ENCODE results near the gene ZSWIM7.
"Not testable (repeated sequence)": the region's sequence is repeated elsewhere in the genome, so short reads cannot be mapped to it uniquely, and the experiment has no call there.

Gene ZSWIM7

GRCh38 chr17:15998031-15998562, 1.4 kb downstream of the ZSWIM7 start:
- no peak for DNase-seq

GRCh38 chr17:15996322-15996721, 3.2 kb downstream of the ZSWIM7 start:
- DNase-seq: no peak

- DNase-seq: peak; percentile 74
These were observed 17.6 kb downstream of the ZSWIM7 start for GRCh38 chr17:15981646-15982580.

DNA sequence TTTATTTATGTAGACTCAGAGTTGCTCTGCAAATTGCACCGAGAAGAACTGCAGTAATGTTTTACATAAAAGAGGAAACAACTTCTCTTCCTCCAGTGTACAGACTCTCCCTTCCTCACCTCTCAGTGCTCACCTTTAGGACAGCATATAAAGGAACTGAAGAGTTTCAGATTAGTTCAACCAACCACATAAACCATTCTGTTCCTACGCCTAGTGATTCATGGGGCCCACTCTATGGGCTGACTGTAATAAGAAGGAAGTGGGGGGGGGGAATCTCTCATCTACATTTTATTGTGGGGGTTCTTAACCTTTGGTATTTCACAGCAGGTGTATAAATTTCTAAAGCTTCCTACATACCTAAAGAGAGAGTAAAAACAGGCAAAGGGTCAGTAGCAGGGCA, 18.3 kb downstream of the ZSWIM7 start:
- DNase-seq: peak; percentile 60

GRCh38 chr17:15979013-15979412, 20.5 kb downstream of the ZSWIM7 start:
- not testable (repeated sequence) for DNase-seq

- no peak for DNase-seq
These were observed 20.9 kb downstream of the ZSWIM7 start for GRCh38 chr17:15978606-15979005.

DNA sequence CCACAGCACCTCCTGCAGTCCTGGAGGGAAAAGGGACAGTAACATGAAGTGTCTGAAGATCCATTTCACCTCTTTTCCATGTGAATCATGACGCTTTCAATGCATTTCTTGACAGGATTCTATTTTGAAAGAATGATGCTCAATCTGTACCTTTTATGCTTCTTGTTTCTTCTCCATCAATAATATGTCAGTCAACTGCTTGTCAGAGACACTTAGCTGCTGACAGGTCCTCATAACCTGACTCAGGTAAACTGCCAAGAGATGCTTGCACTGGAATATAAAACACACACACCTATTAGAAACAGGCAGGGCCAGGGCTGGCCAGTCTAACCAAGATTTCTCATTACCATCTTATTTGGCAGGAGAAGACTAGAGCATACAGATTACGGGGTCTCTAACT, 21.6 kb downstream of the ZSWIM7 start:
- DNase-seq: no peak

GRCh38 chr17:15973834-15974233, 25.7 kb downstream of the ZSWIM7 start:
- DNase-seq: no peak

GRCh38 chr17:15973016-15973415, 26.5 kb downstream of the ZSWIM7 start:
- DNase-seq: no peak

- no peak for DNase-seq
These were observed 27.0 kb downstream of the ZSWIM7 start for GRCh38 chr17:15972497-15972951.

DNA sequence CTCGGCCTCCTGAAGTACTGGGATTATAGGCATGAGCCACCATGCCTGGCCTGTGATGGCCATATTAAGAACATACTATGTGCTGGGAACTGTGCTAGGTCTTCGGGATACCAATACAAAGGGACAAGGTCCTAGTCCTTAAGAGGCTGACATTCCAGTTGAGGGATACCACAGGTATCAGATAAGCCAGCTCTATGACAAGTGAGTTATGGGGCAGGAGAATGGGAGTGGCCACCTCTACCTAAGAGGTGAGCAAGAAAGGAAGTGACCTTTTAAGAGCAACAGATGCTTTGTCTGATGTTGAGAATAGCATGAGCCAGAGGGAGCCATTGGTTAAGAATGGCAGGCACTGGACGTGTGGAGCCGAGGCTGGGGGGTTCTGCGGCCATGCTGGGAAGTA, 27.6 kb downstream of the ZSWIM7 start:
- no peak for DNase-seq

DNA sequence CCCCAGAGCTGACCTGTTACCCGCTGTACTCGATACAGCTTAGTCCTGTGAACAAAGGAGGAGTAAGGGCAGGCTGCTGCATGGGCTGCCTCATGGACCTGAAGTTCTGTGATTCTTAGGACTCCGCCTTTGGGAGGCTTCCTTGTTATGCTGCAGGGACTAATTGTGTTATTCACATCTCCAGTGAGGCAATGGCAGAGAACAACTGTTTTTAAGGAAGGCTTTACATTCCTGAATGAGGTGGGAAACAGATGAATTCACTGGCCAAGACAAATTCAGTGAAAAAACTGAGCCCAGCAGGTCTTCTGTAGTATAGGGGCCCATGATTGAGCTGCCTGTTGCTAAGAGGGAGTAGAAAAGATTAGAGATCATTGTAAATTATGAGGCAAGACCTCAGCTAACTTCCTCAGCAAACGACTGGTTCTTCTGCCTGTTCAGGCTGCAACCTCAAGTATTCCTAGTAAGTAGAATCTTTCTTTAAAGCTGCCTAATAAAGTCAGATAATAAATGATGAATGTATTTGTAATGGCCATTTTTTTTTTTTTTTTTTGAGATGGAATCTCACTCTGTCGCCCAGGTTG, 28.3 kb downstream of the ZSWIM7 start:
- DNase-seq: peak; percentile 69

GRCh38 chr17:15970500-15970899, 29.0 kb downstream of the ZSWIM7 start:
- no peak for DNase-seq

- DNase-seq: no peak
These were observed 30.0 kb downstream of the ZSWIM7 start for GRCh38 chr17:15969463-15969862.

DNA sequence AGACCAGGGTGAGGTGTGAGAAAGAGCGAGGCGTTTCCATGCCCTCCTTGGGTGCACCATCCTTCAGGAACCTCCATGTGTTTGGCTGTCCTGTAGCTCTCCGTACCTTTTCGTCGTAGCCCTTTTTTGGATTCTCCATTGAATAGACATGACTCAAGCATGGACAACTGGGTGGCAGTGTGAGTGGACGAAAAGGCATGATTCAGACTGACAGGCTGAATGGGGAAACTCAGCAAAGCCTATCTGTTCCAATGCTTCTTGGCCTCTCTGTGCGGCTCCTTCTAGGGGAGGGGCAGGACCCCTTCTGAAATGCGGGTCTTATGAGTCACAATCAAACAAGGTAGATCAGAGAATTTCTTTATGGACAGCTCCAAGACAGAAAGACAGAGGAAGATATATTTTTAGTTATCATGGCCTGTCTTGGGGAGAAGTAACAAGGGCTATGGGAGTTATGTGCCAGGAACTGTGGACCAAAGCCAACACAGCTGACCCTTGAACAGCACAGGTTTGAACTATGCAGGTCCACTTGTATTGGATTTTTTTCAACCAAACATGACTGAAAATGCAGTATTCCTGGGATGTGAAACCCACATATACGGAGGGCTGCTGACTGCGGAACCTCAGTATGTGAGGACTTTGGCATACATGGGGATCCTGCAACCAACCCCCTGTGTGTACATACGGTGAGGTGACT, 31.7 kb downstream of the ZSWIM7 start:
- no peak for DNase-seq

GRCh38 chr17:15966879-15967248, 32.6 kb downstream of the ZSWIM7 start:
- DNase-seq: peak; percentile 81

DNA sequence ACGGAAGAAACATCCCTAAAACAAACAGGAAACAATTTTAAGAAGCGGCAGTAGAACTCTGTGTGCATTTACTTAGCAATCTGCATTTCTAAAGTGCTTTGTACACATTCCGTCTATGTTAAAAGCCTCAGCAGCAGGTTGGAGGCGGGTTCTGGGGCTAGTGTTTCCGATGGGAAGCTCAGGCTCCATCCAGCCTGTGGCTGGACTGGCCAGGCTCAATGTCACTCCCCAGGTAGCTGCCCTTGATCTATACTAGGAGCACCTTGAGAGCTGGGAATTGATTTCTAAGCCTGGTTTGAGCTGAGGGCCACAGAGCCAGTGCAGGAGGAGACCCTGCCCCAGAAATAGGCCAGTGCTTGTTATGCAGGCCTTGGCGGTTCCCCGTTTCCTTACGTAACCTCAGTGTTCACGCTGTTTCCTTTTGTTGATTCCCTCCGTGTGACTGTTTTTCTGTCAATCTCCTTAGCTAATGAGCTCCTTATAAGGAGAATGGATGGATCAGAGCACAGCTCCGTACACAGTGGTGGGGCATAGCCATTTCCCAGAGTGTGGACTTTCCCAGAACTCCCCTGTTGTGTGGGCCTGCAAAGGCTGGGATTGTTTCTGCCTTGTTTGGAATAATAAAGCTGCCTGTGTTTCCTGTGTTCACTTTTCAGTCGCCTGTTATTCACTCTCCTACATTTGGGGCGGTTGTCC, 33.2 kb downstream of the ZSWIM7 start:
- DNase-seq: peak; percentile 69

GRCh38 chr17:15965528-15965927, 34.0 kb downstream of the ZSWIM7 start:
- DNase-seq: no peak

GRCh38 chr17:15963670-15964110, 35.8 kb downstream of the ZSWIM7 start:
- DNase-seq: no peak

- no peak for DNase-seq
These were observed 41.0 kb downstream of the ZSWIM7 start for GRCh38 chr17:15958484-15958854.

GRCh38 chr17:15957608-15958307, 41.7 kb downstream of the ZSWIM7 start:
- DNase-seq: no peak

DNA sequence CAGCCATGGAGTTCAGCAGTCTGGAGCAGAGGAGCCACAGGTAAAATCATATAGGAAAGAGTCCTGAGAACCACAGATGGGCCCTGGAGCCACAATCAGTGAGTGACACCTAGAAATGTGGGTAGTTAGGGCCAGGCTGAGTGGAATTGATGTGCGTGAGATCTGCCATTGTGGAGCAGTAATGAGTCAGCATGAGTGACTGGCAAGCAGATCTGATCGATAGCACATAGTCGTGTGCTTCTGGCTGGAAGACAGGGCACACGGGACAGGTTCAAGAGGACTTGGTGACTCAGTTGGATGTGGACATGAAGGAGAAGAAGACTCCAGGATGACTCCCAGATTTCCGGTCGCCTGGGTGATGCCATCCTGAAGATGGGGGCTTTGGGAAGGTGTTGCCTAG, 42.3 kb downstream of the ZSWIM7 start:
- DNase-seq: peak; percentile 84

Data from hematopoietic multipotent progenitor cell treated with erythropoietin and hydrocortisone succinate and interleukin-3 and kit ligand, for 4 days (in vitro differentiated cells).